HepG2 (cell line): ENCODE data around the gene XPNPEP2. TPM values are rescaled to one million over a fixed set of nuclear protein-coding genes. Genes with fewer than 3 reads are reported as not detected.

ENCODE experiments used
- ATAC-seq: fragments of 200-7000 bp; cut with Tn5 transposase; 3 replicates; pipeline ENCODE4 v1.9.1; 2020; ENCODE audit warnings: mild to moderate bottlenecking, moderate library complexity
- BruUV-seq: library from RNA; stranded (reverse); fragments of 400-500 nt; replicated peaks from 2 replicates; lab custom pipeline; 2021; lab: Mats Ljungman, UMichigan
- CTCF ChIA-PET: fragments of 300-600 bp; formaldehyde crosslinking; extraction: SDS; loops from one replicate; lab custom pipeline; 2021; ENCODE audit warnings: low total read pairs, inconsistent platforms, low intra/inter-chr PET ratio; lab: Yijun Ruan, JAX
- POLR2A ChIA-PET: fragments of 350-600 bp; sonication (Branson Sonifier 250); formaldehyde crosslinking; loops from one replicate; lab custom pipeline; 2020; ENCODE audit warnings: antibody characterized with exemption, inconsistent platforms; lab: Yijun Ruan, JAX
- DNase-seq: peaks from one replicate; pipeline ENCODE4 v3.0.0-alpha.2; 2015; ENCODE audit warnings: low spot score
- FAIRE-seq: peaks from 3 replicates; lab custom pipeline; 2011; peaks lifted over from hg19 to GRCh38; lab: Jason Lieb, UNC
- H2AFZ ChIP-seq: one replicate; pipeline ENCODE4 v1.6.1; 2011; ENCODE audit warnings: low read length, inconsistent platforms
- H3K27ac ChIP-seq: fragments of 300-600 bp; 3 replicates; pipeline ENCODE4 v1.8.0; 2011; ENCODE audit warnings: mixed run types, mild to moderate bottlenecking, mixed read lengths, low read length, inconsistent platforms; ENCODE audit not compliant: insufficient read depth; ENCODE audit errors: extremely low read length
- H3K27me3 ChIP-seq, 2 experiments: fragments of 200-600 bp in 1 of 2; 2 replicates in 1 of 2; 3 replicates in 1 of 2; pipeline versions ENCODE4 v1.6.0 to v1.8.0; 2011; ENCODE audit warnings: low read length in 2 of 2, mild to moderate bottlenecking in 2 of 2, moderate library complexity in 2 of 2, inconsistent platforms in 1 of 2; ENCODE audit not compliant: insufficient read depth in 2 of 2, control insufficient read depth in 1 of 2
- H3K36me3 ChIP-seq, 2 experiments: fragments of 200-600 bp in 1 of 2; replicated peaks in 1 of 2; 2 replicates in 1 of 2; 3 replicates in 1 of 2; pipeline versions ENCODE4 v1.5.1 to v1.8.0; 2011; ENCODE audit warnings: low read length in 2 of 2, inconsistent platforms in 1 of 2; ENCODE audit not compliant: insufficient read depth in 2 of 2, control insufficient read depth in 1 of 2
- H3K4me1 ChIP-seq: 2 replicates; pipeline ENCODE4 v1.5.1; 2012; ENCODE audit warnings: low read length, inconsistent platforms; ENCODE audit not compliant: insufficient read depth
- H3K4me2 ChIP-seq: 2 replicates; pipeline ENCODE4 v1.6.0; 2011; ENCODE audit warnings: low read depth, low read length, inconsistent platforms
- H3K4me3 ChIP-seq, 3 experiments: fragments of 200-600 bp in 1 of 3; sonication (generic), shearing (Covaris generic) in 1 of 3; replicated peaks in 1 of 3; 2 replicates each; pipeline ENCODE4 v1.5.1; 2011 to 2016; ENCODE audit warnings: low read length in 3 of 3, inconsistent platforms in 2 of 3, low read depth in 2 of 3, mild to moderate bottlenecking in 2 of 3, control low read depth in 1 of 3, mixed read lengths in 1 of 3; ENCODE audit not compliant: insufficient read depth in 1 of 3
- H3K79me2 ChIP-seq: one replicate; pipeline ENCODE4 v1.6.1; 2011; ENCODE audit warnings: low read length, inconsistent platforms; ENCODE audit not compliant: insufficient read depth
- H3K9ac ChIP-seq: 2 replicates; pipeline ENCODE4 v1.6.0; 2011; ENCODE audit warnings: mild to moderate bottlenecking, low read depth, low read length, inconsistent platforms; ENCODE audit not compliant: insufficient read depth
- H3K9me3 ChIP-seq: 2 replicates; pipeline ENCODE4 v1.5.1; 2012; ENCODE audit warnings: mild to moderate bottlenecking, low read length
- H4K20me1 ChIP-seq: 2 replicates; pipeline ENCODE4 v1.6.0; 2011; ENCODE audit warnings: inconsistent platforms, mild to moderate bottlenecking, low read length, moderate library complexity; ENCODE audit not compliant: insufficient read depth
- MED1 ChIP-seq: sonication (generic); formaldehyde crosslinking; IDR thresholded peaks from 2 replicates; pipeline ENCODE4 v1.4.0; 2020; ENCODE audit warnings: missing genetic modification reagents
- STAG1 ChIP-seq: sonication (generic); formaldehyde crosslinking; IDR thresholded peaks from 2 replicates; pipeline ENCODE4 v1.4.0; 2020; ENCODE audit warnings: missing genetic modification reagents
- ZNF337 ChIP-seq: sonication (generic); formaldehyde crosslinking; IDR thresholded peaks from 2 replicates; pipeline ENCODE4 v1.5.1; 2020; ENCODE audit warnings: missing genetic modification reagents, low read depth, mild to moderate bottlenecking, borderline replicate concordance
- ZNF367 ChIP-seq: sonication (generic); formaldehyde crosslinking; IDR thresholded peaks from 2 replicates; pipeline ENCODE4 v1.4.0; 2020; ENCODE audit warnings: missing genetic modification reagents, borderline replicate concordance
- ZNF616 ChIP-seq: sonication (generic); formaldehyde crosslinking; IDR thresholded peaks from 2 replicates; pipeline ENCODE4 v1.5.0; 2020; ENCODE audit warnings: low read depth, mild to moderate bottlenecking, missing genetic modification reagents
- ZNF792 ChIP-seq: IDR thresholded peaks from 2 replicates; pipeline ENCODE4 v1.6.1; 2016
- WGBS: methylation state at CpG from one replicate; pipeline ENCODE4 v1.1.6; 2017; ENCODE audit warnings: low lambda C conversion rate; 5-methylcytosine and 5-hydroxymethylcytosine counted together
- in situ Hi-C: cut with HindIII; loops from 2 replicates; pipeline ENCODE4 v1.10.0; 2017; ENCODE audit warnings: low pct_unique_long_range_greater_than_20kb; ENCODE audit not compliant: extremely low pct_ligation_motif_present
- intact Hi-C: fragments of 100-400 bp; cut with micrococcal nuclease; formaldehyde crosslinking; loops from one replicate; pipeline ENCODE4 v1.10.0; 2022; ENCODE audit not compliant: unreplicated experiment
- polyA plus RNA-seq, 8 experiments: library from polyadenylated mRNA; depleted of rRNA in 3 of 8; stranded (reverse) in 7 of 8; unstranded in 1 of 8; fragments of >200 nt; fragmentation: Illumina TruSeq in 4 of 8; extraction: Trizol in 4 of 8; gene quantifications; 2 replicates each; pipeline versions ENCODE4 v1.2.1 to v1.2.3, GENCODE V29; 2011 to 2016; ENCODE audit warnings: low read depth in 4 of 8, missing spikeins in 1 of 8, mixed read lengths in 1 of 8; ENCODE audit not compliant: insufficient read depth in 1 of 8
- total RNA-seq, 5 experiments: library from RNA; depleted of rRNA; stranded (reverse); fragments of >200 nt; fragmentation: Illumina TruSeq; extraction: Trizol; gene quantifications; 2 replicates each; pipeline ENCODE4 v1.2.3, GENCODE V29; 2016; ENCODE audit warnings: low read depth in 1 of 5
- TF ChIP-seq, protein P1 (sequence below): sonication (generic); formaldehyde crosslinking; IDR thresholded peaks from 2 replicates; pipeline ENCODE4 v1.5.0; 2020; ENCODE audit warnings: mild to moderate bottlenecking, missing genetic modification reagents

The XPNPEP2 gene
- total and polyA plus RNA-seq, 2 of the 13 experiments (the other 11 are each of a cell fraction or from before 2014, with no cell fraction given) = 1.1 to 1.8 TPM

GRCh38 chrX:129777218-129778030 is 38.6 kb downstream of the XPNPEP2 start (continued):
- no peak for TF ChIP-seq ZNF337

DNA sequence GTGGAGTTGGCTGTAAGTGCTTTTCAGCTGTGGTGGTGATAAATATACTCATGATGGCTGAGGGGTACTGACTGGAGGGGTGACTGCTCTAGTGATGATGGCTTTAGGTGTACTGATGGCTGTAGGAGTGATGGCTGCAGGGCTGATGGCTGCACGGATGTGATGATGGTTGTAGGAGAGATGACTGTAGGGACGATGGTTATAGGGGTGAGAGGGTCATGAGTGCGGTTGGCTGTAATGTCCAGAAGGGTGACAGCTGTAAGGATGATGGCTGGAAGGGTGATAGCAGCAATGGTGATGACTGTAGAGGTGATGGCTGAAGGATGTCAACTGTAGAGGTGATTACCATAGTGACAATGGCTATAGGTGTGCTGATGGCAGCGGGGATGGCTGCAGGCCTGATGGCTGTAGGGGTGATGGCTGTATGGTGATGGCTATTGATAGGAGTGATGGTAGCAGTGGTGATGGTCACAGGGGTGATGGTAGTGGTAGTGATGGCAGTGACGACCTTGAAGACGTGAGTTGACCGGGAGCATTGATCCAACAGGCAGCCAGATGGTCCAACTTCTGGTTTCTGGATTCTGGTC is 40.4 kb downstream of the XPNPEP2 start:
- H3K27me3 ChIP-seq = no peaks in the 10 kb centered on the region

More for the DNA sequence above, 40.4 kb downstream of the XPNPEP2 start:
- intact Hi-C loops = no loop called here
- no peak for TF ChIP-seq STAG1 (CRISPR knock-in tag)
- TF ChIP-seq, protein P1, sequence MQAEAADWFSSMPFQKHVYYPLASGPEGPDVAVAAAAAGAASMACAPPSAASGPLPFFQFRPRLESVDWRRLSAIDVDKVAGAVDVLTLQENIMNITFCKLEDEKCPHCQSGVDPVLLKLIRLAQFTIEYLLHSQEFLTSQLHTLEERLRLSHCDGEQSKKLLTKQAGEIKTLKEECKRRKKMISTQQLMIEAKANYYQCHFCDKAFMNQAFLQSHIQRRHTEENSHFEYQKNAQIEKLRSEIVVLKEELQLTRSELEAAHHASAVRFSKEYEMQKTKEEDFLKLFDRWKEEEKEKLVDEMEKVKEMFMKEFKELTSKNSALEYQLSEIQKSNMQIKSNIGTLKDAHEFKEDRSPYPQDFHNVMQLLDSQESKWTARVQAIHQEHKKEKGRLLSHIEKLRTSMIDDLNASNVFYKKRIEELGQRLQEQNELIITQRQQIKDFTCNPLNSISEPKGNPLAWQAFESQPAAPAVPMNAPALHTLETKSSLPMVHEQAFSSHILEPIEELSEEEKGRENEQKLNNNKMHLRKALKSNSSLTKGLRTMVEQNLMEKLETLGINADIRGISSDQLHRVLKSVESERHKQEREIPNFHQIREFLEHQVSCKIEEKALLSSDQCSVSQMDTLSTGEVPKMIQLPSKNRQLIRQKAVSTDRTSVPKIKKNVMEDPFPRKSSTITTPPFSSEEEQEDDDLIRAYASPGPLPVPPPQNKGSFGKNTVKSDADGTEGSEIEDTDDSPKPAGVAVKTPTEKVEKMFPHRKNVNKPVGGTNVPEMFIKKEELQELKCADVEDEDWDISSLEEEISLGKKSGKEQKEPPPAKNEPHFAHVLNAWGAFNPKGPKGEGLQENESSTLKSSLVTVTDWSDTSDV (CRISPR knock-in tag) = no peak
- no peak for TF ChIP-seq ZNF616 (CRISPR knock-in tag)
- no peak for TF ChIP-seq ZNF367 (CRISPR knock-in tag)
- no peak for TF ChIP-seq ZNF792
- TF ChIP-seq MED1 (CRISPR knock-in tag) = no peak
- TF ChIP-seq, all 625 proteins: peak for 0
- Histone ChIP-seq H4K20me1 (no peaks in the 10 kb centered on the region), H3K79me2 (no peaks in the 10 kb centered on the region), H2AFZ (no peak overlapping the region), H3K27ac (no peak overlapping the region), H3K4me3 (no peak overlapping the region), H3K4me2 (no peak overlapping the region), H3K4me1 (peaks cover 32% of the 10 kb centered on the region), H3K9ac (no peak overlapping the region), H3K36me3 (no peaks in the 10 kb centered on the region), H3K9me3 (no peaks in the 10 kb centered on the region)
- BruUV-seq = no TSS peak
- FAIRE-seq (no peak), ATAC-seq (no peak), DNase-seq (no peak)
- ChIA-PET CTCF (no interaction called here), POLR2A (no interaction called here)
- WGBS = 76% methylated on average over 7 of the region's 7 CpGs
- in situ Hi-C loops = no loop called here
